A673 (cell line): ENCODE data around the gene NTN1.

Experiments used
- EZH2 ChIP-seq: fragments of 200-600 bp; sonication (generic); IDR thresholded peaks from 2 replicates; pipeline ENCODE4 v1.6.1; 2017; ENCODE audit warnings: borderline replicate concordance, low read depth, mild to moderate bottlenecking, mixed read lengths, antibody characterized with exemption, low read length; ENCODE audit not compliant: poor library complexity, severe bottlenecking
- TF ChIP-seq, protein P1 (sequence below): fragments of 300-800, 200-600 bp; sonication (generic); conservative IDR thresholded peaks from 2 replicates; pipeline ENCODE4 v1.5.1; 2017; ENCODE audit warnings: low read depth, mild to moderate bottlenecking, antibody characterized with exemption, low read length, moderate library complexity, mixed read lengths

DNA sequence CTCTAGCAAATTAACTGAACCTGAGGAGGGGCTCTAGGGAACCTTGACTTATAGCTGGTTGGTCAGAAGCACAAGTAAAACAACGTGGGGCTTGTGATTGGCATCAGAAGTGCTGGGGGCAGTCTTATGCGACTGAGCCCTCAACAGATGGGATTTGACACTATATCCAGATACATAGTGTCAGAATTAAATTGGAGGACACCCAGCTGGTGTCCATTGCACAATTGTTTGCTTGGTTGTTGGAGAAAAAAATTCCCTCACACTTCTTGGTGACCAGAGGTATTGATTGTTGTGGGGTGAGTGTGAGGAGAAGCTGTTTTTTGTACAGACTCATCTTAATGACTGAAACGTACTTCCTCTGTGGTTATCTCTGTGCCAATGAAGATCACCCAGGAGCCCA, 59.7 kb downstream of the NTN1 start:
- no peak for TF ChIP-seq EZH2
- TF ChIP-seq, protein P1, sequence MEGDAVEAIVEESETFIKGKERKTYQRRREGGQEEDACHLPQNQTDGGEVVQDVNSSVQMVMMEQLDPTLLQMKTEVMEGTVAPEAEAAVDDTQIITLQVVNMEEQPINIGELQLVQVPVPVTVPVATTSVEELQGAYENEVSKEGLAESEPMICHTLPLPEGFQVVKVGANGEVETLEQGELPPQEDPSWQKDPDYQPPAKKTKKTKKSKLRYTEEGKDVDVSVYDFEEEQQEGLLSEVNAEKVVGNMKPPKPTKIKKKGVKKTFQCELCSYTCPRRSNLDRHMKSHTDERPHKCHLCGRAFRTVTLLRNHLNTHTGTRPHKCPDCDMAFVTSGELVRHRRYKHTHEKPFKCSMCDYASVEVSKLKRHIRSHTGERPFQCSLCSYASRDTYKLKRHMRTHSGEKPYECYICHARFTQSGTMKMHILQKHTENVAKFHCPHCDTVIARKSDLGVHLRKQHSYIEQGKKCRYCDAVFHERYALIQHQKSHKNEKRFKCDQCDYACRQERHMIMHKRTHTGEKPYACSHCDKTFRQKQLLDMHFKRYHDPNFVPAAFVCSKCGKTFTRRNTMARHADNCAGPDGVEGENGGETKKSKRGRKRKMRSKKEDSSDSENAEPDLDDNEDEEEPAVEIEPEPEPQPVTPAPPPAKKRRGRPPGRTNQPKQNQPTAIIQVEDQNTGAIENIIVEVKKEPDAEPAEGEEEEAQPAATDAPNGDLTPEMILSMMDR: no peak
